ENCODE results near the gene TXLNA. TPM values are rescaled to one million over a fixed set of nuclear protein-coding genes. Genes with fewer than 3 reads are reported as not detected.

The TXLNA gene
- total RNA-seq, 1 experiment from 2014 or later: 49.8 TPM

GRCh38 chr1:32199043-32199716 lies 19.7 kb downstream of the TXLNA start:
- no peak for DNase-seq (ENCODE audit: low spot score)
- H3K4me3 Mint-ChIP-seq: peak overlapping the region; percentile 84

GRCh38 chr1:32199717-32200072 lies 20.2 kb downstream of the TXLNA start:
- no peak for ATAC-seq
- ChIA-PET POLR2A (interaction anchor here (0.5 to 2.8 kb wide), 7 partner anchors 20 to 136 kb away, joined by 3 to 11 read pairs (median 5); partner anchors contain the start of genes KPNA6, MARCKSL1 and TXLNA), CTCF (interaction anchor here (1.4 to 3.5 kb wide), 5 partner anchors 16 to 410 kb away, joined by 3 to 27 read pairs (median 10); partner anchors contain the start of gene TMEM39B)
- Mint-ChIP-seq H3K27ac (no peak overlapping the region), H3K9me3 (no peaks in the 10 kb centered on the region), H3K4me1 (peaks cover 37% of the 10 kb centered on the region), H3K36me3 (peaks cover 30% of the 10 kb centered on the region), H3K27me3 (ENCODE audit: low read depth) (peaks cover 8% of the 10 kb centered on the region), H3K4me3 (peak overlapping the region; percentile 84)
- no peak for DNase-seq (ENCODE audit: low spot score)
- no peak for TF ChIP-seq KAT7 (CRISPR knock-in tag; IDR thresholded peaks at IDR 0.05; ENCODE audit: borderline replicate concordance)
- TF ChIP-seq FOXP4 (CRISPR knock-in tag; IDR thresholded peaks at IDR 0.05): no peak
- TF ChIP-seq CBFB (CRISPR knock-in tag; IDR thresholded peaks at IDR 0.05; ENCODE audit: low read depth): no peak
- no peak for TF ChIP-seq IRF1 (CRISPR knock-in tag; IDR thresholded peaks at IDR 0.05)
- TF ChIP-seq USF2 (CRISPR knock-in tag; IDR thresholded peaks at IDR 0.05): no peak
- no peak for TF ChIP-seq ZNF317 (CRISPR knock-in tag; IDR thresholded peaks at IDR 0.05; ENCODE audit: borderline replicate concordance, low read depth)
- no peak for TF ChIP-seq ZNF219 (CRISPR knock-in tag; IDR thresholded peaks at IDR 0.05; ENCODE audit: borderline replicate concordance)
- TF ChIP-seq ATF2 (CRISPR knock-in tag; IDR thresholded peaks at IDR 0.05; ENCODE audit: borderline replicate concordance, low read depth): no peak
- TF ChIP-seq MXD4 (CRISPR knock-in tag; IDR thresholded peaks at IDR 0.05; ENCODE audit: borderline replicate concordance): no peak
- TF ChIP-seq GTF2I (CRISPR knock-in tag; conservative IDR thresholded peaks at IDR 0.05): no peak
- TF ChIP-seq CTCF (IDR thresholded peaks at IDR 0.05): no peak
- TF ChIP-seq AR (CRISPR knock-in tag; IDR thresholded peaks at IDR 0.05): no peak
- no peak for TF ChIP-seq PRDM15 (CRISPR knock-in tag; IDR thresholded peaks at IDR 0.05)

More at GRCh38 chr1:32199043-32199716, 19.7 kb downstream of the TXLNA start:
- ChIA-PET CTCF (interaction anchor here (0.5 to 3.5 kb wide), 5 partner anchors 16 to 500 kb away, joined by 3 to 27 read pairs (median 10); no protein-coding TSS in a partner anchor), POLR2A (interaction anchor here (0.5 to 2.8 kb wide), 4 partner anchors 19 to 137 kb away, joined by 3 to 11 read pairs (median 4); partner anchors contain the start of genes MARCKSL1 and TXLNA)
- Mint-ChIP-seq H3K9me3 (no peaks in the 10 kb centered on the region), H3K27ac (no peak overlapping the region), H3K36me3 (peaks cover 35% of the 10 kb centered on the region), H3K27me3 (ENCODE audit: low read depth) (peaks cover 8% of the 10 kb centered on the region), H3K4me1 (peaks cover 35% of the 10 kb centered on the region)
- ATAC-seq: no peak
- TF ChIP-seq EMX1 (CRISPR knock-in tag; IDR thresholded peaks at IDR 0.05) (peak; percentile 55; the same call in 1 of the 2 replicates), ESRRA (CRISPR knock-in tag; IDR thresholded peaks at IDR 0.05; ENCODE audit: borderline replicate concordance) (no peak), ERG (CRISPR knock-in tag; IDR thresholded peaks at IDR 0.05) (0 out of 2 replicates have a peak, but pooled peaks have one; percentile 0)
